ENCODE measurements around the gene AFAP1L2. TPM values are rescaled to one million over a fixed set of nuclear protein-coding genes. Genes with fewer than 3 reads are reported as not detected.

The AFAP1L2 gene
- total RNA-seq, 1 donor: 0.18 TPM

DNA sequence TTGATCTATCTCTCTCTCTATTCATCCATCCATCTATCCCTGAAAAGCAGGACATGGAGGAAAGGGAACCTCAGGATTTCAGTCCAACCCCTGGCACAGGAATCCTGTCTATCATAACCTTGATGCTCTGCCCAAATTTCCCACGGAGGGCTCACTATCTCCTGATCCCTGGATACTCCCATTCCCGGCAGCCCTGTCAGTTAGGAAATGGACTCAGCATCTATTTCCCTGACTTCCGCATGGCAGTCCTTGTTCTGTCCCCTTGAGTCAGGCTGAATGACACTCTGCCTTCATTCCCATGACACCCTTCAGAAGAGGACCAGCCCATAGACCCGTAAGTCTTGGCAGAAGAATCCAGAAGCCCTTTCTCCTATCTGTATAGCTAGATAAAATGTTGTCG lies 87.6 kb downstream of the AFAP1L2 start:
- no peak overlapping the region for H3K4me3 ChIP-seq (ENCODE audit: low read depth, low read length)
- TF ChIP-seq, protein P1, sequence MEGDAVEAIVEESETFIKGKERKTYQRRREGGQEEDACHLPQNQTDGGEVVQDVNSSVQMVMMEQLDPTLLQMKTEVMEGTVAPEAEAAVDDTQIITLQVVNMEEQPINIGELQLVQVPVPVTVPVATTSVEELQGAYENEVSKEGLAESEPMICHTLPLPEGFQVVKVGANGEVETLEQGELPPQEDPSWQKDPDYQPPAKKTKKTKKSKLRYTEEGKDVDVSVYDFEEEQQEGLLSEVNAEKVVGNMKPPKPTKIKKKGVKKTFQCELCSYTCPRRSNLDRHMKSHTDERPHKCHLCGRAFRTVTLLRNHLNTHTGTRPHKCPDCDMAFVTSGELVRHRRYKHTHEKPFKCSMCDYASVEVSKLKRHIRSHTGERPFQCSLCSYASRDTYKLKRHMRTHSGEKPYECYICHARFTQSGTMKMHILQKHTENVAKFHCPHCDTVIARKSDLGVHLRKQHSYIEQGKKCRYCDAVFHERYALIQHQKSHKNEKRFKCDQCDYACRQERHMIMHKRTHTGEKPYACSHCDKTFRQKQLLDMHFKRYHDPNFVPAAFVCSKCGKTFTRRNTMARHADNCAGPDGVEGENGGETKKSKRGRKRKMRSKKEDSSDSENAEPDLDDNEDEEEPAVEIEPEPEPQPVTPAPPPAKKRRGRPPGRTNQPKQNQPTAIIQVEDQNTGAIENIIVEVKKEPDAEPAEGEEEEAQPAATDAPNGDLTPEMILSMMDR (IDR thresholded peaks at IDR 0.05; ENCODE audit: insufficient read depth, low read length): no peak
- no peak for DNase-seq (ENCODE audit: low read depth)

DNA sequence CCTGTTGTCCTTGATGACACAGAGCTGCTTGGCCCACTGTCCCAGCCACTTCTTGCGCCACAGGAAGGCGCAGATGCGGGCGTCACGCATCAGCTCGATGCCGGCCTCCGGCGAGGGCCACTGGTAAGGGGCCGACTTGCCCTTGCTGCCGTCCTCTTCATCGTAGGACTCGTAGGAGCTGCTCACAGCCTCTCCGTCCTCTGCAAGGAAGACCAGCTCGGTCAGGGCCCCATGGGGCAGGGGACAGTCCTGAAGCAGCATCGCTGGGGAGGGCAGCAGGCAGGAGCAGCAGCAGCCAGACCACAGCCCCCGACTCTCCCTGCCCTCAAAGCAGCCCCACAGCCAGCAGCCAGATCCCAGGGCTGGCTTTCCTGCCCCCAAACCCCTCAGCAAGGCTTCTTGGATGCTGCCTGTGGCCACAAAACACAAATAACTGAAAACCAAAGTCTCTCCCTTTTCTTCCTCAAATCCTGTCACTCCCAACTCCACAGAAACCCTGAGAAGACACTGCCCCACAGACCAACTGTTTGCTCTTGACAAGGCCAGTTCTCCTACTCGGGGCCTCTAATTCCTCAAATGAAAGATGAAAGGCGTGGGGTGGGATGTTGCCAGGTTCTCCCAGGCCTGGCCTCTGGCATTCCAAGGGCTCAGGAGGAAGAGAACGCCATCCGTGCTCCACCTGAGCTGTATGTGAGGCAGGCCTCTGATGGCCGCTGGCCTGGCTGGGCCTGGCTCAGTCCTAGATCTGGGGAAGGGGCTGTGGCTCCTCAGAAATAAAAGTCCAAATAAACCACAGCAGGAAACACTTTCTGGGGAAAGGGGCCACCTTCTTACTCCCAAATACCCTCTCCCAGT lies 88.5 kb downstream of the AFAP1L2 start:
- TF ChIP-seq, protein P1 (IDR thresholded peaks at IDR 0.05; ENCODE audit: insufficient read depth, low read length): no peak
- no peak for DNase-seq (ENCODE audit: low read depth)
- no peak overlapping the region for H3K4me3 ChIP-seq (ENCODE audit: low read depth, low read length)

DNA sequence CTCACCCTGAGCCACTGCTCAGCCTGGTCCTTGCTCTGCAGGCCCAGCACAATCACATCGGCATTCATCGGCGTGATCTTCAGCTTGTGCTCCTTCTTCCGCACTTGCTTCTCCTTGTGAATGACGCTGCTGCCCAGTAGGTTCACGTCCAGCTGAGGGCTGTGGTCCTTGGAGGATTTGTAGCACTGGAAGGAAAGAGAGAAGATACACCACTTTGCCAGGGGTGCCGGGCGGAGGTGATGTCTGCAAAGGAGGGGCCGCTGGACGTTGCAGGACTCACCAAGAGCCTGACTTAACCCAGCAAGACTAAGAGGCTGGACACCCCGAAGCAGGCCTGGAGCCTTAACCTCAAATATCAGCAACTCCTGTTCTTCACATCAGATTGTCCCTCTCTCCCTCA lies 90.4 kb downstream of the AFAP1L2 start:
- no peak for DNase-seq (ENCODE audit: low read depth)
- no peak overlapping the region for H3K4me3 ChIP-seq (ENCODE audit: low read depth, low read length)
- TF ChIP-seq, protein P1 (IDR thresholded peaks at IDR 0.05; ENCODE audit: insufficient read depth, low read length): no peak

DNA sequence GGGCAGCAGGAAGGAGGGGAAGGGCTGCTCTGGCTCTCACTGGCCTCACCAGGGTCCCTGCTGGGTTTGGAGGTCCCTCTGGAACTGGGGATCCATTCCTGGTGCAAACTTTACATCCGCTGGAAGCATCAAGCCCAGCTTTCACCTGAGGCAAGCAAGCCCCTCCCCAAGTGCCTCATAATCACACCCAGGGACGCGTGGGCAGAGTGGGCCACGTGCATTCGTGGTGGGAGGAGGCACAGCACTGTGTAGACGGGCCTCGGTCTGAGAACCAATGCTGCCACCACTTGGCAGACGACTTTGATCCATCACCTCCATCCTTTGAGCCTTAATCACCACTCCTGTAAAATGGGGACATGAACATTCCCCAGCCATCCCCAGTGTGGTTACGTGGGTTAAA lies 91.2 kb downstream of the AFAP1L2 start:
- no peak overlapping the region for H3K4me3 ChIP-seq (ENCODE audit: low read depth, low read length)
- no peak for DNase-seq (ENCODE audit: low read depth)
- TF ChIP-seq, protein P1 (IDR thresholded peaks at IDR 0.05; ENCODE audit: insufficient read depth, low read length): no peak

DNA sequence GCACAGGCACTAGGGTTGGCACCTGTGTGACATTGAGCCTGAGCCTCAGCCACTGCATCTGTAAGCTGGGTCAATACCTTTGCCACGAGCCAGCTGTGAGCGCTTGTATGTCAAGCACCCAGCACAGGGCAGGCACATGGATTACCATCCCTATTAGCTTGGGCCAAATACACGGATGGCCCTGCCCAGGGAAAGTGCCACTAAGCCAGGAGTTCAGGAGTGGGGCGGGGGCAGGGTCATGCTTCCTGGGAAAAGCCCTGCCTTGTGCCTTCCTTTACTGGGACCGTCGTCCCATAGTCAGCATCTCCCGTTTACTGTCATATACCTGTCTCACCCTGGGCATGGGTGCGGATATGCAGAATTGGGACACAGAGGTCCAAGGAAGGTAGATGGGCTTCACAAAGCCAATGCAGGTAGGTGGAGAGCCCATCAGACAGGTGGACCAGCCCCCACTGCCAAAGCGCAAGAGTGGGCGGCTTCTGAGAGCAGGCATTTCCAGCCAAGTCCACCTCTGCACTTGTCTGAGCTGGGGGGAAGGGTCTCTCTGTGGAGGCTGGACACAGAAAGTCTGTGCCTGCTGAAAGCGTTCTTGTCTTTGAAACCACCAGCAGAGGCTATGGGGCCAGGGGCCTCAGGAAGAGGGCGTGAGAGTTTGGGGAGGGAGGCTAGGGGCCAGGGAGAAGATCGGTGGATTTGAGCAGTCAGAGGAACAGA lies 92.6 kb downstream of the AFAP1L2 start:
- H3K4me3 ChIP-seq (ENCODE audit: low read depth, low read length): no peak overlapping the region
- DNase-seq (ENCODE audit: low read depth): no peak
- TF ChIP-seq, protein P1 (IDR thresholded peaks at IDR 0.05; ENCODE audit: insufficient read depth, low read length): no peak

DNA sequence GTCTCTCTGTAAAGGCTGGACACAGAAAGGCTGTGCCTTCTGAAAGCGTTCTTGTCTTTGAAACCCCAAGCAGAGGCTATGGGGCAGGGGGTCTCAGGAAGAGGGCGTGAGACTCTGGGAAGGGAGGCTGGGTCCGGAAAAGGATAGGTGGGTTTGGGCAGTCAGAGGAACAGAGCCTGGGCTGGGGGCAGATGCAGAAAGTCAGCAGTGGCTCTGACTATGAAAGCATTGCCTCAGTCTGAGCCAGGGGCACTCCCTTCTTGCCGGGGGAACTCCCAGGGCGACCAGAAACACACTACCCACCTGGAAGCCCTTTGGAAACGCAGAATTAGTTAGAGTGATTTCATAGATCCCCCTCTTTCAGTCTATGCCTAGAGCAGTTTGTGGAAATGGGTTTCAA lies 93.3 kb downstream of the AFAP1L2 start:
- no peak for DNase-seq (ENCODE audit: low read depth)
- TF ChIP-seq, protein P1 (IDR thresholded peaks at IDR 0.05; ENCODE audit: insufficient read depth, low read length): no peak
- H3K4me3 ChIP-seq (ENCODE audit: low read depth, low read length): no peak overlapping the region
